PC-3 (cell line): ENCODE data around the gene NEUROG1. TPM values are rescaled to one million over a fixed set of nuclear protein-coding genes. Genes with fewer than 3 reads are reported as not detected.

Source experiments
- ATAC-seq: fragments of 200-7000 bp; cut with Tn5 transposase; 2 replicates; pipeline ENCODE4 v1.9.1; 2020; ENCODE audit warnings: mild to moderate bottlenecking, moderate library complexity
- BruUV-seq: library from RNA; stranded (reverse); fragments of 400-500 nt; replicated peaks from 2 replicates; lab custom pipeline; 2021; lab: Mats Ljungman, UMichigan
- CTCF ChIA-PET: fragments of 300-600 bp; sonication (Branson Sonifier 250); formaldehyde crosslinking; loops from one replicate; lab custom pipeline; 2022; ENCODE audit warnings: antibody characterized with exemption; lab: Charles Lee
- POLR2A ChIA-PET: fragments of 300-600 bp; sonication (Branson Sonifier 250); formaldehyde crosslinking; loops from one replicate; lab custom pipeline; 2022; ENCODE audit warnings: antibody characterized with exemption; ENCODE audit not compliant: unreplicated experiment; lab: Charles Lee
- DNase-seq: peaks from one replicate; pipeline ENCODE4 v3.0.0-alpha.2; 2015
- H2AFZ ChIP-seq: fragments of 300-600 bp; sonication (generic); 2 replicates; pipeline ENCODE4 v1.6.0; 2016; ENCODE audit warnings: antibody characterized with exemption, low read length
- H3F3A ChIP-seq: fragments of 300-600 bp; sonication (generic); one replicate; pipeline ENCODE4 v1.6.0; 2017; ENCODE audit warnings: antibody characterized with exemption, low read length, control low read depth, mild to moderate bottlenecking; ENCODE audit not compliant: unreplicated experiment
- H3K27ac ChIP-seq: fragments of 300-600 bp; sonication (generic); 2 replicates; pipeline ENCODE4 v1.5.1; 2016; ENCODE audit warnings: mild to moderate bottlenecking, low read length
- H3K27me3 ChIP-seq: fragments of 300-600 bp; sonication (generic); 2 replicates; pipeline ENCODE4 v1.6.1; 2016; ENCODE audit warnings: low read length, mixed read lengths
- H3K36me3 ChIP-seq: fragments of 300-600 bp; sonication (generic); 2 replicates; pipeline ENCODE4 v1.6.1; 2016; ENCODE audit warnings: low read depth, mixed run types, low read length, mixed read lengths
- H3K4me1 ChIP-seq: fragments of 300-600 bp; sonication (generic); 2 replicates; pipeline ENCODE4 v1.5.1; 2016; ENCODE audit warnings: low read length; ENCODE audit not compliant: insufficient read depth
- H3K4me2 ChIP-seq: fragments of 300-600 bp; sonication (generic); 2 replicates; pipeline ENCODE4 v1.6.0; 2016; ENCODE audit warnings: low read length
- H3K4me3 ChIP-seq: fragments of 300-600 bp; sonication (generic); 2 replicates; pipeline ENCODE4 v1.5.1; 2016; ENCODE audit warnings: mild to moderate bottlenecking, low read length, mixed read lengths
- H3K79me2 ChIP-seq: fragments of 300-600 bp; sonication (generic); 2 replicates; pipeline ENCODE4 v1.6.1; 2017; ENCODE audit warnings: low read length, mixed read lengths
- H3K9ac ChIP-seq: fragments of 300-600 bp; sonication (generic); 2 replicates; pipeline ENCODE4 v1.6.0; 2016; ENCODE audit warnings: mild to moderate bottlenecking, low read length
- H3K9me2 ChIP-seq: fragments of 300-600 bp; sonication (generic); replicated peaks from 2 replicates; pipeline ENCODE4 v1.6.1; 2016; ENCODE audit warnings: mixed run types, low read length, mixed read lengths
- H3K9me3 ChIP-seq: fragments of 300-600 bp; sonication (generic); 2 replicates; pipeline ENCODE4 v1.6.1; 2016; ENCODE audit warnings: low read length, mixed read lengths
- H4K20me1 ChIP-seq: fragments of 300-600 bp; sonication (generic); 2 replicates; pipeline ENCODE4 v1.6.1; 2016; ENCODE audit warnings: low read length, mixed read lengths
- EZH2 ChIP-seq: fragments of 300-600 bp; sonication (generic); IDR thresholded peaks from one replicate; pipeline ENCODE4 v1.6.1; 2017; ENCODE audit warnings: antibody characterized with exemption, mild to moderate bottlenecking, low read length; ENCODE audit not compliant: unreplicated experiment
- EZH2phosphoT487 ChIP-seq: fragments of 300-600 bp; sonication (generic); IDR thresholded peaks from 2 replicates; pipeline ENCODE4 v1.6.1; 2018; ENCODE audit warnings: mild to moderate bottlenecking, antibody characterized with exemption, low read length, borderline replicate concordance
- intact Hi-C: fragments of 100-400 bp; cut with micrococcal nuclease; formaldehyde crosslinking; loops from 2 replicates; pipeline ENCODE4 v1.9.0; 2023
- total RNA-seq: library from RNA; depleted of rRNA; stranded (reverse); fragments of >200 nt; gene quantifications from 2 replicates; pipeline ENCODE4 v1.2.3, GENCODE V29; 2014
- TF ChIP-seq, protein P1 (sequence below): fragments of 300-600 bp; sonication (generic); conservative IDR thresholded peaks from 2 replicates; pipeline ENCODE4 v1.5.1; 2017; ENCODE audit warnings: antibody characterized with exemption, low read depth, mild to moderate bottlenecking, low read length

Gene NEUROG1
- total RNA-seq, 1 experiment from 2014 or later, result not detected

DNA sequence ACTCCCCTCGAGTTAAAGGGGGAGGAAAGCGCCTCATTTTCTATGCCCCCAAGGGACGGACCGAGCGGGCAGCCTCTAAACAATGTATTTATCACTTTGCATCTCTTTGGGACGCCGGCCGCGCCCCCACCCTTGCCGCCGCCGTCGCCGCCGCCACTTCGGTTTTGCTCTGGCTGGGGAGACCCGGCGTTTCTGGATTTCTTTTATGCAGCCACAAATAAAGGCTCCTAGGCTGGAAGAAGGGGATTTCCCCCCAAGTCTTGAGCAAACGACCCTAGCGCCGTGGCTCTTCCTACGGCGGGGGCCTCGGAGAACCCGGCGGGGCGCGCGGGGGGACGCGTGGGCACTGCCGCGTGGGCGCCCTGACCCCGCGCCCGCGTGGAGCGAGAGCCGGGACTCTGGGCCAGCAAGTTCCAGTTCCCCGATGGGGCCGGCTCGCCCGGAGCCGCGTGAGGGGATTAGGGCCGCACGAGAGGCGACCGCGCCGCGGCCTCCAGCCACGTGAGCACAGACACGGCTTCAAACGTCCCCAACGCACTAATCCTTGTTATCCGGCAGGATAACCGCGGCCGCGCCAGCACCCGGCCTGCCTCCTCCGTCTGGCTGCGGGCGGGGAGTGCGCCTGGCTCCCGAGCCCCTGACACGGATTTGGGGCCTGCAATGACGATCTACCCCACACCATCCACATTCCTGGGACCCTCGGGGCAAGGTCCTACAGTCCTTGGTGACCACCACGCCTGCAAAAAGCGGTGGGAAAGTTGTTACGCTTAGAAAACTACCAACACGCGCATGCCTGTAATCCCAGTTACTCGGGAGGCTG lies 7.9 kb upstream of the NEUROG1 start:
- ATAC-seq (no peak), DNase-seq (no peak)
- Histone ChIP-seq H3K27me3 (0 out of 2 replicates have a peak, but pooled peaks cover 12% of the 10 kb centered on the region), H2AFZ (no peak overlapping the region), H3K4me2 (no peak overlapping the region), H3K9ac (no peak overlapping the region), H4K20me1 (no peaks in the 10 kb centered on the region), H3K4me3 (no peak overlapping the region), H3F3A (no peaks in the 10 kb centered on the region), H3K9me3 (no peaks in the 10 kb centered on the region), H3K9me2 (no peaks in the 10 kb centered on the region), H3K4me1 (no peaks in the 10 kb centered on the region), H3K36me3 (no peaks in the 10 kb centered on the region), H3K27ac (no peak overlapping the region), H3K79me2 (no peaks in the 10 kb centered on the region)
- ChIA-PET POLR2A (no interaction called here), CTCF (no interaction called here)
- no TSS peak for BruUV-seq
- intact Hi-C loops, result no loop called here
- TF ChIP-seq EZH2phosphoT487 (no peak), EZH2 (no peak)
- TF ChIP-seq, protein P1, sequence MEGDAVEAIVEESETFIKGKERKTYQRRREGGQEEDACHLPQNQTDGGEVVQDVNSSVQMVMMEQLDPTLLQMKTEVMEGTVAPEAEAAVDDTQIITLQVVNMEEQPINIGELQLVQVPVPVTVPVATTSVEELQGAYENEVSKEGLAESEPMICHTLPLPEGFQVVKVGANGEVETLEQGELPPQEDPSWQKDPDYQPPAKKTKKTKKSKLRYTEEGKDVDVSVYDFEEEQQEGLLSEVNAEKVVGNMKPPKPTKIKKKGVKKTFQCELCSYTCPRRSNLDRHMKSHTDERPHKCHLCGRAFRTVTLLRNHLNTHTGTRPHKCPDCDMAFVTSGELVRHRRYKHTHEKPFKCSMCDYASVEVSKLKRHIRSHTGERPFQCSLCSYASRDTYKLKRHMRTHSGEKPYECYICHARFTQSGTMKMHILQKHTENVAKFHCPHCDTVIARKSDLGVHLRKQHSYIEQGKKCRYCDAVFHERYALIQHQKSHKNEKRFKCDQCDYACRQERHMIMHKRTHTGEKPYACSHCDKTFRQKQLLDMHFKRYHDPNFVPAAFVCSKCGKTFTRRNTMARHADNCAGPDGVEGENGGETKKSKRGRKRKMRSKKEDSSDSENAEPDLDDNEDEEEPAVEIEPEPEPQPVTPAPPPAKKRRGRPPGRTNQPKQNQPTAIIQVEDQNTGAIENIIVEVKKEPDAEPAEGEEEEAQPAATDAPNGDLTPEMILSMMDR, result no peak

DNA sequence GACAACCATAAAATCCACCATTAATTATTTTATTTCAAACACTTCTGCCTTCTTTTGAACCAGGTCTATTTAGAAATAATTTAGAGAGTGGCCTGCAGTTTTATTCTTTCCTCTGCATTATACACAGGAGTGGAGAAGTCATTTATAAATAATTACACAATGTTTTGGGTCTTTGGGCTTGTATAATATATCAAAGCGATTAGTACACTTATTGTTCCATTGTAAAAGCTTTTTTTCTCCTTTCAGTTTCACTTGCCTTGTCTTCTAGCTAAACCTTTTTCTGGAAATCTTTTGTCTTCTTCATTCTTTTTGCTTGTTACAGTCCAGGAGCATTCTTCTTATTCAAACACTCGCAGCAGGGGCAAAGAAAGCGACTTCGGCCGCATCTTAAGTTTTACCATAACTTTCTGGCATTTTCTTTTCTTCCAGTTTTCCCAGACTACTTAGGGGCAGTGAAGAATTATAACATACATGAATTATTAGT lies 7.3 kb upstream of the NEUROG1 start:
- Histone ChIP-seq H3K9me3 (no peaks in the 10 kb centered on the region), H3K9ac (no peak overlapping the region), H3K36me3 (no peaks in the 10 kb centered on the region), H2AFZ (no peak overlapping the region), H3K4me3 (no peak overlapping the region), H3K27ac (no peak overlapping the region), H3K9me2 (no peaks in the 10 kb centered on the region), H4K20me1 (no peaks in the 10 kb centered on the region), H3K27me3 (0 out of 2 replicates have a peak, but pooled peaks cover 13% of the 10 kb centered on the region), H3K4me2 (no peak overlapping the region), H3K79me2 (no peaks in the 10 kb centered on the region), H3F3A (no peaks in the 10 kb centered on the region), H3K4me1 (no peaks in the 10 kb centered on the region)
- intact Hi-C loops, result no loop called here
- TF ChIP-seq EZH2, result no peak
- TF ChIP-seq, protein P1, result no peak
- TF ChIP-seq EZH2phosphoT487, result no peak
- BruUV-seq, result no TSS peak
- ATAC-seq (no peak), DNase-seq (no peak)
- POLR2A ChIA-PET, result no interaction called here
- CTCF ChIA-PET, result no interaction called here
